Peyer's patch (tissue), 4 donors: Measurements from ENCODE around the gene ITGB2.

Experiments used
- CTCF ChIP-seq, 6 experiments: fragments of 450-650 bp in 4 of 6; fragments of 200-600 bp in 2 of 6; sonication (generic) in 1 of 6; IDR thresholded peaks; one replicate each; pipeline ENCODE4 v1.5.1; 2017 to 2019; ENCODE audit warnings: antibody characterized with exemption in 6 of 6, mild to moderate bottlenecking in 3 of 6, moderate library complexity in 1 of 6
- POLR2A ChIP-seq, 2 donors: fragments of 450-650 bp; IDR thresholded peaks; one replicate each; pipeline ENCODE4 v1.5.1; 2017; ENCODE audit warnings: antibody characterized with exemption in 2 of 2, mild to moderate bottlenecking in 2 of 2, moderate library complexity in 2 of 2

GRCh38 chr21:44923480-44924084, 2.9 kb upstream of the ITGB2 start:
- TF ChIP-seq CTCF (IDR thresholded peaks at IDR 0.05) (no peak), POLR2A (IDR thresholded peaks at IDR 0.05) (no peak)
